OCI-LY1 (cell line): Measurements from ENCODE around the gene PLEKHM3.

ENCODE experiments used
- H2AFZ ChIP-seq: fragments of 200-600 bp; sonication (generic), shearing (Covaris generic); 2 replicates; pipeline ENCODE4 v1.6.0; 2014; ENCODE audit warnings: antibody characterized with exemption, mild to moderate bottlenecking, low read length
- H3F3A ChIP-seq: fragments of 200-600 bp; sonication (generic), shearing (Covaris generic); 2 replicates; pipeline ENCODE4 v1.6.0; 2014; ENCODE audit warnings: mild to moderate bottlenecking, antibody characterized with exemption, low read length, moderate library complexity; ENCODE audit not compliant: insufficient read depth
- H3K27ac ChIP-seq: fragments of 200-600 bp; sonication (generic); 2 replicates; pipeline ENCODE4 v1.5.1; 2014; ENCODE audit warnings: low read length, mixed run types, mild to moderate bottlenecking, low read depth; ENCODE audit not compliant: poor library complexity, severe bottlenecking
- H3K27me3 ChIP-seq: fragments of 200-600 bp; sonication (generic); 2 replicates; pipeline ENCODE4 v1.6.0; 2014; ENCODE audit warnings: antibody characterized with exemption, mild to moderate bottlenecking, low read length, moderate library complexity; ENCODE audit not compliant: insufficient read depth
- H3K36me3 ChIP-seq: fragments of 200-600 bp; sonication (generic); 2 replicates; pipeline ENCODE4 v1.6.1; 2014; ENCODE audit warnings: mild to moderate bottlenecking, antibody characterized with exemption, low read length, moderate library complexity, mixed read lengths; ENCODE audit not compliant: insufficient read depth
- H3K4me1 ChIP-seq: fragments of 200-600 bp; sonication (generic); 2 replicates; pipeline ENCODE4 v1.5.1; 2014; ENCODE audit warnings: mild to moderate bottlenecking, low read length, moderate library complexity; ENCODE audit not compliant: insufficient read depth, severe bottlenecking
- H3K4me2 ChIP-seq: fragments of 200-600 bp; sonication (generic), shearing (Covaris generic); 2 replicates; pipeline ENCODE4 v1.6.1; 2014; ENCODE audit warnings: low read length
- H3K4me3 ChIP-seq: fragments of 200-600 bp; sonication (generic); 2 replicates; pipeline ENCODE4 v1.5.1; 2014; ENCODE audit warnings: low read length, low read depth, mild to moderate bottlenecking, mixed read lengths; ENCODE audit not compliant: poor library complexity, severe bottlenecking
- H3K79me2 ChIP-seq: fragments of 200-600 bp; shearing (Covaris generic); 2 replicates; pipeline ENCODE4 v1.6.1; 2016; ENCODE audit warnings: mixed run types, low read length, mixed read lengths; ENCODE audit not compliant: insufficient read depth
- H3K9ac ChIP-seq: fragments of 200-600 bp; sonication (generic), shearing (Covaris generic); 2 replicates; pipeline ENCODE4 v1.6.1; 2014; ENCODE audit warnings: mild to moderate bottlenecking, low read length, mixed read lengths
- H3K9me2 ChIP-seq: fragments of 200-600 bp; sonication (generic), shearing (Covaris generic); 2 replicates; pipeline ENCODE4 v1.6.1; 2014; ENCODE audit warnings: low read depth, mild to moderate bottlenecking, low read length, mixed read lengths
- H3K9me3 ChIP-seq: fragments of 200-600 bp; shearing (Covaris generic); 2 replicates; pipeline ENCODE4 v1.6.1; 2014; ENCODE audit warnings: low read length, mixed read lengths
- H4K20me1 ChIP-seq: fragments of 200-600 bp; sonication (generic), shearing (Covaris generic); 2 replicates; pipeline ENCODE4 v1.6.0; 2016; ENCODE audit warnings: mild to moderate bottlenecking, low read length; ENCODE audit not compliant: insufficient read depth
- EZH2 ChIP-seq: fragments of 200-600 bp; sonication (generic), shearing (Covaris generic); IDR thresholded peaks from 2 replicates; pipeline ENCODE4 v1.8.0; 2017; ENCODE audit warnings: borderline replicate concordance, mixed run types, mild to moderate bottlenecking, antibody characterized with exemption, low read length, moderate library complexity, mixed read lengths
- TF ChIP-seq, protein P1 (sequence below): fragments of 200-600 bp; sonication (generic), shearing (Covaris generic); IDR thresholded peaks from 2 replicates; pipeline ENCODE4 v1.5.1; 2017; ENCODE audit warnings: mild to moderate bottlenecking, antibody characterized with exemption, low read length, moderate library complexity, mixed read lengths

Gene PLEKHM3

GRCh38 chr2:208017721-208018120 lies 7.6 kb downstream of the PLEKHM3 start:
- no peaks in the 10 kb centered on the region for H3K36me3 ChIP-seq
- H3K27ac ChIP-seq = no peak overlapping the region
- H2AFZ ChIP-seq = no peak overlapping the region
- no peaks in the 10 kb centered on the region for H3K4me1 ChIP-seq
- H3K4me3 ChIP-seq = no peak overlapping the region
- H3K79me2 ChIP-seq = no peaks in the 10 kb centered on the region
- no peak overlapping the region for H3K9ac ChIP-seq
- H3K27me3 ChIP-seq = no peaks in the 10 kb centered on the region
- H3K9me2 ChIP-seq = no peaks in the 10 kb centered on the region
- TF ChIP-seq, protein P1, sequence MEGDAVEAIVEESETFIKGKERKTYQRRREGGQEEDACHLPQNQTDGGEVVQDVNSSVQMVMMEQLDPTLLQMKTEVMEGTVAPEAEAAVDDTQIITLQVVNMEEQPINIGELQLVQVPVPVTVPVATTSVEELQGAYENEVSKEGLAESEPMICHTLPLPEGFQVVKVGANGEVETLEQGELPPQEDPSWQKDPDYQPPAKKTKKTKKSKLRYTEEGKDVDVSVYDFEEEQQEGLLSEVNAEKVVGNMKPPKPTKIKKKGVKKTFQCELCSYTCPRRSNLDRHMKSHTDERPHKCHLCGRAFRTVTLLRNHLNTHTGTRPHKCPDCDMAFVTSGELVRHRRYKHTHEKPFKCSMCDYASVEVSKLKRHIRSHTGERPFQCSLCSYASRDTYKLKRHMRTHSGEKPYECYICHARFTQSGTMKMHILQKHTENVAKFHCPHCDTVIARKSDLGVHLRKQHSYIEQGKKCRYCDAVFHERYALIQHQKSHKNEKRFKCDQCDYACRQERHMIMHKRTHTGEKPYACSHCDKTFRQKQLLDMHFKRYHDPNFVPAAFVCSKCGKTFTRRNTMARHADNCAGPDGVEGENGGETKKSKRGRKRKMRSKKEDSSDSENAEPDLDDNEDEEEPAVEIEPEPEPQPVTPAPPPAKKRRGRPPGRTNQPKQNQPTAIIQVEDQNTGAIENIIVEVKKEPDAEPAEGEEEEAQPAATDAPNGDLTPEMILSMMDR = no peak
- TF ChIP-seq EZH2 = no peak
- H3F3A ChIP-seq = no peaks in the 10 kb centered on the region
- H4K20me1 ChIP-seq = no peaks in the 10 kb centered on the region
- no peak overlapping the region for H3K4me2 ChIP-seq
- no peaks in the 10 kb centered on the region for H3K9me3 ChIP-seq

DNA sequence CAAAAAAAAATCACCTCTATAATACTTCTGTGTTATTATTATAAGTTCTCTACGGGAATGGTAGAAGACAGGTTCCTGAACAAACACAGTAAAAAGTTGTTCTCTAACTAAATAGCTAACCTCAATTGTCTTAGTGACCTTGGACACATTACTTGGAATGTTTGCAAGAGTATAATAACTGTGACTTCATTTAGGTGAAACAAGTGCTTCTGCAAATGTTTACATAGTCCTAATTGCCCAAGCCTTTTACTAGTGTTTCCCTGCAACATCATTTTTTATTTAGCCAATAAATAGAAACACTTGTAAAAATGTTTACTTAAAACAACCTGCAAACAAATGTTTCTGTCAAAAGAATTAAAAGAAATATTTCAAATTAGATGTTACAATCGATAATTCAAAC lies 9.9 kb downstream of the PLEKHM3 start:
- Histone ChIP-seq H3K4me3 (no peak overlapping the region), H3K79me2 (no peaks in the 10 kb centered on the region), H4K20me1 (no peaks in the 10 kb centered on the region), H3K9me2 (no peaks in the 10 kb centered on the region), H3K27ac (no peak overlapping the region), H3F3A (no peaks in the 10 kb centered on the region), H3K27me3 (no peaks in the 10 kb centered on the region), H3K9ac (no peak overlapping the region), H2AFZ (no peak overlapping the region), H3K36me3 (no peaks in the 10 kb centered on the region), H3K4me1 (no peaks in the 10 kb centered on the region), H3K4me2 (no peak overlapping the region), H3K9me3 (no peaks in the 10 kb centered on the region)
- no peak for TF ChIP-seq EZH2
- TF ChIP-seq, protein P1 = no peak

DNA sequence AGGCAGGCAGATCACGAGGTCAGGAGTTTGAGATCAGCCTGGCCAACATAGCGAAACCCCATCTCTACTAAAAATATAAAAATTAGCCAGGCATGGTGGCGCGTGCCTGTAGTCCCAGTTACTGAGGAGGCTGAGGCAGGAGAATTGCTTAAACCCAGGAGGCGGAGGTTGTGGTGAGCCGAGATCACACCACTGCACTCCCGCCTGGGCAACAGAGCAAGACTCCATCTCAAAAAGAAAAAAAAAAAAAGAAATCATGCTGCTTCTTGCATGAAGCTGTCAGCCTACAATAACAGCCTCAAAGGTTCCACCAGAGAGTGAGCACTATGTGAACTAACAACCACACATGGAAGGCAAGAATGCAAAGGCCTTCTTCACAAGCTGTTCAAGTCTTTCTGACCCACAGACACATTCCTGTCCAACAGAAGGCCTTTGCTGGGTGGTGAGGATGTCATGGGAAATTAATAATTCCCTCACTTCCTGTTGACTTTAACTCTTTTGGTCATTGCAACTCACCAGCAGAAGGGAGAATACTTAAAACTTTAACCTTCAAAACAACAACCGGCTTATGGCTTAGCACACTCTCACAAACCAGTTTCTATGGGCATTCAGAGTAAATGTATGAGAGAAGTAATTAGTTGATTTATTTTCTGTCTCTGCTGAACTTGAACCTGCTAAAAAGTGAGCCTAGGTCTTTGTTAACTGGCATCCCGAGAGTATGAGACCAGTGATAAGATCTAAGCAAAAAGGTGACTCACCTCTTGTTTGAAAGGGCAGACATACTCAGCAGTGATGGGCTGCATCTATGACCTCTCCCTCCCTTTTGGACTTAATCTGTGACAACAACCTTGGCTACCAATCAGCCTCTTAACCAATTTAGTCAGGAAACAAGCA lies 11.8 kb downstream of the PLEKHM3 start:
- Histone ChIP-seq H3K27me3 (no peaks in the 10 kb centered on the region), H3K9me2 (no peaks in the 10 kb centered on the region), H3K4me3 (no peak overlapping the region), H3K27ac (no peak overlapping the region), H3F3A (no peaks in the 10 kb centered on the region), H3K4me1 (no peaks in the 10 kb centered on the region), H2AFZ (no peak overlapping the region), H3K9me3 (no peaks in the 10 kb centered on the region), H4K20me1 (no peaks in the 10 kb centered on the region), H3K36me3 (no peaks in the 10 kb centered on the region), H3K4me2 (no peak overlapping the region), H3K79me2 (no peaks in the 10 kb centered on the region), H3K9ac (no peak overlapping the region)
- TF ChIP-seq EZH2 = no peak
- TF ChIP-seq, protein P1 = no peak
